ENCODE data around the gene ROCK2.
"Not testable (repeated sequence)": the region's sequence is repeated elsewhere in the genome, so short reads cannot be mapped to it uniquely, and the experiment has no call there.

ROCK2 gene

DNA sequence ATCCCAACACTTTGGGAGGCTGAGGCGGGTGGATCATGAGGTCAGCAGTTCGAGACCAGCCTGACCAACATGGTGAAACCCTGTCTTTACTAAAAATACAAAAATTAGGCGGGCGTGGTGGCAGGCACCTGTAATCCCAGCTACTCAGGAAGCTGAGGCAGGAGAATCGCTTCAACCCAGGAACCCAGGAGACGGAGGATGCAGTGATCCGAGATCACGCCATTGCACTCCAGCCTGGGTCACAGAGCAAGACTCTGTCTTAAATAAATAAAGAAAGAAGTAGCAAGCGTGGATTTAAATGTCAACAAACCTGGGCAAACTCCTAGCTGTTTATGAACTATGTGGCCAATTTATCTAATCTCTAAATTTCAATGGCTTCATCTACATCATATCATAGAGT lies 82.9 kb downstream of the ROCK2 start:
- not testable (repeated sequence) for DNase-seq

DNA sequence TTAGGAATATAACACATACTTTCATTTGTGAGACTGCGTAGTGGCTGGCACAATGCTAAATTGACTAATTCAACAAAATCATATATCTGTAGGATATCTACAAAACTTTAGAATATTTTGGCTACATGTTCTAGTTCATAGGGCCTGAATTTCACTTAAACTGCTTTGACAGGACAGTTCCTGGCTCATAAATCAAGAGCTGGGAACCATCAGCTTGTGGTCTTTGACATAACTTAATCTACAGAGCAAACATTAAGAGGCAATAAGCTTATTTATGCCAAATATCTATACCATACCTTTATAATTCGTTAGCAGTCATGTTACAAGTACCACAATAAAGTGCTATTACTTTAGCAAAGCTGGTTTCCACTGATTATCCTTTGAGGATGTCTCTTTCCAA lies 83.5 kb downstream of the ROCK2 start:
- DNase-seq: no peak

DNA sequence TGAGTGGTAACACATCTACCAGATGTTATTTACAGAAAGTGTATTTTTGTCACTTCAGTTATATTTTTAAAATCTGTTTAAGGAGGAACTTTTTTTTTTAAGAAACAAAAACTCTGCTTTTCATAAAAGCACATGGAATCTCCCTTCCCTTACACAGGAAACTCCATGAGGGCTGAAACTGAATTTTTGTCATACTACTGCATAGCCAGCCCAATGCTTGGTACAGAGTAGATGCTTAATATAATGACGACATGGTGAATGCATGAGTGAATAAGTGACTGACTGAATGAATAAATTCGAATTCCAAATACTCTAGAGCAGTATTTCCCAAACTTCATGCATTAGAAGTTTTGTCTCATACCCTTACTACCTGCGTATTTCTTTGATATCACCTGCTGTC lies 86.5 kb downstream of the ROCK2 start:
- no peak for DNase-seq

DNA sequence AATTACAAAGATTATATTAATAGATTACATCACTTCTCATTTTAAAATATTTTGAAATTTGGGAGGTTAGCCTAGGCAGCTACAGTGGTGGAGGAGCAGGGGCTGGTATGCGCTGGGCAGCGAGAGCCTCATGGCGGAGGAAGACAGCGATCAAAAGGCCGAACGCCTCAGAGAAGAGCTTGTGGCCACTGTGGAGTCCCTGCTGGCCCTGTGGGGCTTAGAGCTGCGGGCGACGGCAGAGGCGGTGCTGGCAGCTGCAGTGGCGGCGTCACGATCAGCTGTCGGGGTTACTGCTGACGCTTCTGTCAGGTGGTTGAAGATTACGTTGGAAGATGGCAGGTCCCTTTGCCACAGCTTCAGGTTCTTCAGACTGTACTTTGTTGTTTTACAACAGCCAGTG lies 87.4 kb downstream of the ROCK2 start:
- DNase-seq: no peak

DNA sequence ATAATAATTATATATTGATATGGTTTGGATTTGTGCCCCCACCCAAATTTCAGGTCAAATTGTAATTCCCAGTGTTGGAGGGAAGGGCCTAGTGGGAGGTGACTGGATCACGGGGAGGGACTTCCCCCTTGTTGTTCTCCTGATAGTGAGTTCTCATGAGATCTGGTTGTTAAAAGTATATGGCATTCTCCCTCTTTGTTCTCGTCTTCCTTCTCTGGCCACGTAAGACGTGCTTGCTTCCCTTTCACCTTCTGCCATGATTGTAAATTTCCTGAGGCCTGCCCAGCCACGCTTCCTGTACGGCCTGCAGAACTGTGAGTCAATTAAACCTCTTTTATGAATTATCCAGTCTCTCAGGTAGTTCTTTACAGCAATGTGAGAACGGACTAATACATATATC lies 88.3 kb downstream of the ROCK2 start:
- DNase-seq: no peak

DNA sequence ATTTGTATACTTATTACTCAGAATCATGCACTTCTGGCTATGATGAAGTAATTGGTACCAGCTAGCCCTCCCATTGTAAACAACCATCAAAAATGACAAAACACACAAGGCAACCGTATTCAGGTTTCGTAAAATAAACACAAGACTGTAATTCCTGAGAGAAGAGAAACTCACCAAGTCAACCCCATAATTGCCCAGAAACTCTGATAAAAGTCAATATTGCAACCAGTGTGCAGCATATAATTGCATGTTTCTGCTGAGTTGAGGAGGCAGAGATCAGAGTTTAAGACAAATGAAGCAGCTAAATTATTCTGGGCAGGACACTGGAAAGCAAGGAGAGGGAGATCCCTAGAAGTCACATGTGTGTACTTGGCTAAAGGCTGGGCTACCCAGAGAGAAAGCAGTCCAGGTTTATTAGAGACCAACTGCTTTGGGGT lies 90.3 kb downstream of the ROCK2 start:
- no peak for DNase-seq

DNA sequence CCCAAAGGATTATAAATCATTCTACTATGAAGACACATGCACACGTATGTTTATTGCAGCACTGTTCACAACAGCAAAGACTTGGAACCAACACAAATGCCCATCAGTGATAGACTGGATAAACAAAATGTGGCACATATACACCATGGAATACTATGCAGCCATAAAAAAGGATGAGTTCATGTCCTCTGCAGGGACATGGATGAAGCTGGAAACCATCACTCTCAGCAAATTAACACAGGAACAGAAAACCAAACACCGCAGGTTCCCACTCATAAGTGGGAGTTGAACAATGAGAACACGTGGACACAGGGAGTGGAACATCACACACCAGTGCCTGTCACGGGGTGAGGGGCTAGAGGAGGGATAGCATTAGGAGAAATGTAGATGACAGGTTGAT lies 92.0 kb downstream of the ROCK2 start:
- DNase-seq: not testable (repeated sequence)

DNA sequence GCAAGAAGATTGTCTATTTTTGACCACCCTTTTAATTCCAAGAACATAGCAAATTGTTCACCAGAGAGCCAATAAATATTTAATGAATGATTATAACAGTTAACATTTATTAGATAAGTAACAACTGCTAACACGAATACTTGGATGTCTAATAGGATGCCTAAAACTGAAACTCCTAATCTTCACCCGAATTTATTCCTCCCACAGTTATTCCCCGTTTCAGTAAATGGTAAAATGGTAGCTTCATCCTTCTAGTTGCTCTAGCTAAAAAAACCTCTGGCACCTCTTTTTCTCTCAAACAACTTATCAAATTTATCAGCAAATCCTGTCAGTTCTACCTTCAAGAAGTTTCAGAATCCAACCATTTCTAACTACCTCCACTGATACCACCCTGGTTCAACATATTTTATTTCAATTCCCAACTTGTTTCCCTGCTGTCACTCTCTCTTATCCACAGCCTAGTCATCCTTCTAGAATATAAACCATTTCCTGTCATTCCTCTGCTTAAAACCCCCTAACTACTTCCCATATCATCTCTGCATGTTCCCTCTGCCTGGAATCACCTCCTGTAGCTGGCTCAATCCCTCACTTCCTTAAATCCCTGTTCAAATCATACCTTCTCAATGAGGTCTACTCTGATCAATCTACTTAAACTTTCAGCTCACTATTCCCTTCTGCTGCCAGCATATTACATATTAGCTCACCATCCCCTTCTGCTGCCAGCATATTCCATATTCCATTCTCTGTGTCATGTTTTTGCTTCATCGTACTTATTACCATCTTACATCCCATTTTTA lies 93.8 kb downstream of the ROCK2 start:
- no peak for DNase-seq

DNA sequence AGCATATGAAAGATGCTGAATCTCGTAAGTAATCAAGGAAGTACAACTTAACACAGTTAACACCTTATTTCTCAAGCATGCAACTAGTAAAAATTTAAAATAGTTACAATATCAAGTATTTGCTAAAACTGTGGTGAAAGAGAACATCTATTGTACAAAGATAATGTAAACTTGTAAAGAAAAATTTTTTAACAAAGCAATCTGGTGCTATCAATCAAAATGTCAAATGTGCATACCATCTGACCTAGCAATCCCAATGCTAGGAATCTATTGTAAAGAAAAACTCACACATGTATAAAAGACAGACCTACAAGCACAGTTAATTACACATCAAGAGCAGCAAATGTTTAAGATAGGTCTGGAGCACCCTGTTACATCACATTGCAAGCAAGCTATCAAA lies 99.1 kb downstream of the ROCK2 start:
- no peak for DNase-seq

DNA sequence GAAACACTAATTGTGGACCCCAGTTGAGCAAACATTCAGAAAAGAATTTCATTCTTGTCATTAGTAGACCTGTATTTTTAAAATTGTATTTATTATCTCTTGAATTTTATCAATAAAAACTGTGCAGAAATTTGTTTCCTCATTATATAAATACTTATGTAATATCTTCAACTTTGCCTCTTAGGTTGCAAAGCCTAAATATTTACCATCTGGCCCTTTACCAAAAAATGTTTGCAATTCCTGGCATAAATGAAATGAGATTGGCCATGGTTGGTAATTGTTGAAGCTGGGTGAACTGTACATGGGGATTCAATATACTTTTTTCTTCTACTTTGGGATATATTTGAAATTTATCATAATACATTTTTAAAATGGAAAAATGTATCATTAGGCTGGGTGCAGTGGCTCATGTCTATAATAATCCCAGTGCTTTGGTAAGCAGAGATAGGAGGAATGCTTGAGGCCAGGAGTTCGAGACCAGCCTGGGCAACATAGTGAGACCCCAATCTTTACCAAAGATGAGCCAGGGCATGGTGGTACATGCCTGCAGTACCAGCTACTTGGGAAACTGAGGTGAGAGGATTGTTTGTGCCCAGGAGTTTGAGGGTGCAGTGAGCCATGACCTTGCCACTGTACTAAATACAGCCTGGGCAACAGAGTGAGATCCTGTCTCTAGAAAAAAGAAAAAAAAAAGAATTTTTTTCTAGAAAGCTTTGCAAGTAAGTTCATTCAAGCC lies 100.2 kb downstream of the ROCK2 start:
- DNase-seq: no peak

DNA sequence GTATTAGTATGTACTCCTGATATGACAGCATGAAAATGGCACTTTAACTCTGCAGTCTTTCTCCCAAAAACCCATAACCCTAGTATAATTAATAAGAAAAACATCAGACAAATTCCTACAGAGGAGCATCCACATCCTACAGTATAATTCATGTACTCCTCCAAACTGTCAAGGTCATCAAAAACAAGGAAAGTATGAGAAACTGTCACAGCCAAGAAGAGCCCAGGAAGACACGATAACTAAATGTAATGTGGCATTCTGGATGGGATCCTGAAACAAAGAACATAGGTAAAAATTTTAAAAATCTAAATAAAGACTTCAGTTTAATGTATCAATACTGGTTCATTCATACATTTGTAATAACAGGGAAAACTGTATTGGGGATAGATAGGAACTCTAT lies 100.9 kb downstream of the ROCK2 start:
- no peak for DNase-seq

DNA sequence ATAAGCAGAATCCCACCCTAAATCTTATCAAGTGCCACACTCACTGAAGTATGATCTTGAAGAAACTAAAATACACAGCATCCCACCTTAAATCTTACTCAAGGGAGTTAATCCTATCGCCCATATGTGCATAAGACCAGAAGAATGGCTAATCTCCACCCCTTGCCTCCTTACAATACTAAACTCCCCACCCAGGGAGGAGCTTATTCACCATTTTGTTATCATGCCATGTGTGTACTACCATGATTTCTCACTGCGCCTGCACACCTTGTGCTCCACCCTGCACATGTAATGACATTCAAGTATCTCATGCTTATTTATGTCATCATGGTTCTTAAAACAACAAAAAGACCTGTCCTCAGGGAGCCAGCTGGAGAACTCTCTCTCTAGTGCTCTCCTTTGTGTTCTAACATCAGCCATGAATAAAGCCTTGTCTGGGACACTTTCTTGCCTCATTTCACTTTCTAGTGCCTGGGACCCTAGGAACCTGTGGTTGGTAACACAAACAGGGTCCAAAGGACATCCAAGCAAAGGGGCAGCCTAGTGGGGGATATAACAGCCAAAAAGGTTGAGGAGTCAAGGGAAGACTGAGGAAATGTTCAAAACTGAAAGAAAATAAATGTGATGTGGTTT lies 101.8 kb downstream of the ROCK2 start:
- no peak for DNase-seq

DNA sequence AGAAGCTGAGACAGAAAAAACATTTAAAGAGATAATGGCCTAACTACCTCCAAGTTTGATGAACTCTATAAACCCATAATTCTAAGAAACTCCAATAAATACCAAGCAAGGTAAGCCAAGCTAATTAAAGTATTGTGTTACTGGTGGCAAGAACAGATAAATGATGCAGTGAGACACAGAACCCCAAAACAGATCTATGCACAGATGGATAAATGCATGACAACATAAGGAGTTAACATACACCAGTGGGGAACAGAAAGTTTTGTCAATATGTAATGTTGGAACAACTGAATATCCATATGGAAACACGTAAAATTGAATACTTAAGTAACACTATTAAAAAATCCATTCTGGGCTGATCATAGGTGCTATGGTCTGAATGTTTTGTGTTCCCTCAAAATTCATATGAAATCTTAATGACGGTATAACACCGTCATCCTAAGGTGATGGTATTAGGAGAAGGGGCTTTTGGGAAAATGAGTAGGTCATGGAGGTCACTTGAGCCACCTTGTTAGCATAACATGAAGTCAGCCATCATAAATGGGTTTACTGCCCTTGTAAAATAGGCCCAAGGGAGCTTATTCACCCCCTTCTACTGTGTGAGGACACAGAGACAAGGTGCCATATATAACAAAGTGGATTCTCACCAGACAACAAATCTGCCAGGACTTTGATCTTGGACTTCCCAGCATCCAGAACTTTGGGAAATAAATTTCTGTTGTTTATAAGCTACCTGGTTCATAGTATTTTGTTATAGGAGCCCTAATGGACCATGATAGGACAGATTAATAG lies 102.8 kb downstream of the ROCK2 start:
- no peak for DNase-seq

DNA sequence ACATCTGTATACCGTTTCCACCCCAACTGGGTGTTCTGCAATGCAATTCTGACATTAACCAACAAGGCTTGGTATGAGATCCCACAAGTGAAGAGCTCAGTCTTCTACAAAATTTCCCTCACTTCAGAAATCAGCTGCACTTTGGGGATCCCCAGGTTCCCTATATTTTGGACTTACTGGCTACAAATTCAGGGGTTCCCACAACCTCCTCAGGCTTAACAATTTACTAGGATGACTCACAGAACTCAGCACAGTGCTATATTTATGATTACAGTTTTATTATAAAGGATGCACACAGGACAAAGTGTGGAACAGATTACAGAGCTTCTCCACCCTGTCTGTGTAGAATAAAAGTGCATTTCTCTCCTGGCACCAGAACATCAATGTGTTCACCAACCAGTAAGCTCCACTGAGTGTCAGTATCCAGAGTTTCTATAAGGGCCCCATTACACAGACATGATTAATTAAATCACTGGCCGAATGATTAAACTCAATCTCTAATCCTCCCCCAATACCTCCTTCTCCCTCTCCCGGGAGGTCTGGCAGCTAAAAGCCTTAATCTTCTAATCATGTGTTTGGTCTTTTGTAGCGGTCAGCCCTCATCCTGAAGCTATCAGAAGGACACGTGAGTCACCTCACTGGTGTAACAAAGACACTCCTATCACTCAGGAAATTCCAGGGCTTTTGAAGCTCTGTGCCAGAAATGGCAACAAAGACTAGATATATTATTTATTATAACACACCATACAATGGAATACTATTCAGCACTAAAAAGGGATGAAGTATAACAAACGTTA lies 104.6 kb downstream of the ROCK2 start:
- no peak for DNase-seq

DNA sequence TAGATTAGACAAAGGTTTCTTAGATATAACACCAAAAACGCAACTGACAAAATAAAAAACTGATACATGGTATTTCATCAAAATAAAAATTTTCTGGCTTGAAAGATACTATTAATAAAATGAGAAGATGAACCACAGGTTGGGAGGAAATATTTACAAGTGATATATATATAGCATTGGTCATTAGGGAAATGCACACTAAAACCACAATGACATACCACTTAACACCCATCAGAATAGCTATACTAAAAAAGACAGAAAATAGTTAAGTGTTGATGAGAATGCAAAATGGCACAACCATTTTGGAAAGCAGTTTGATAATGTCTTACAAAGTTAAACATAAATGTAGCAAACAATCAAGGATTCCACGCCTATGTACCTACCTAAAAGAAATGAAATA lies 105.3 kb downstream of the ROCK2 start:
- no peak for DNase-seq

DNA sequence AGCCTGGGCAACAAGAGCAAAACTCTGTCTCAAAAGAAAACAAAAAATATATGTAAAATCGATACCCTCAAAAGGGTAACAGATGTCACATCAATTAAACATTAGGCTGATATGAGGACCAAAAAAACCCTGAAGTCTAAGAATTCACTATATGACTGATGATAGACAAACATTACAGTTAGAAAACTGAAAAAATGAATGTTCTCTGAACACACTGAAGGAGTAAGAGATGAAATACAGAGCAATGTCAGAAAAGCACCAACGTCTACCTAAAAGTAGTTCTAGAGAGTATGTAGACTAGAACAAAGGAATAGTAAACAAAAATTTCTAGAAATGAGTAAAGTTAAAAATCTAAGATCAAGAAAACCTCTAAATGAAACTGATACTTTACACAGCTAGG lies 107.3 kb downstream of the ROCK2 start:
- DNase-seq: no peak

DNA sequence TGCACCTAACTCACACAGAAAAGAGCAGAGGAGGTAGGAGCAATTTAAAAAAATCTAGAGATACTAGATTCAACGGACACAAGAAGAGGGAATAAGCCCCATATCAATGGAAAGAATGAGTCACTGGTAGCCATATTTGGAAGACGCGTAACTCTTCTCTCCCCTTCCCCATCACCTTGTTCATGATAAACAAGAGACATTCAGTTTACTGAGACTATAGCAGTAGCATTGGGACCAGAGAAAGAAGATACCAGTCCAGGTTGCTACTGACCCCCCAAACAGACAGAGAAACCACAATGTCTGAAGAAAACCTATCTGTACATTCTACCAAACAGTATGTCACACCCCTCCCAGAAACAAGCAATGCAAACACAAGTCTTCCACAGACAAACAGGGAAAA lies 108.1 kb downstream of the ROCK2 start:
- no peak for DNase-seq

DNA sequence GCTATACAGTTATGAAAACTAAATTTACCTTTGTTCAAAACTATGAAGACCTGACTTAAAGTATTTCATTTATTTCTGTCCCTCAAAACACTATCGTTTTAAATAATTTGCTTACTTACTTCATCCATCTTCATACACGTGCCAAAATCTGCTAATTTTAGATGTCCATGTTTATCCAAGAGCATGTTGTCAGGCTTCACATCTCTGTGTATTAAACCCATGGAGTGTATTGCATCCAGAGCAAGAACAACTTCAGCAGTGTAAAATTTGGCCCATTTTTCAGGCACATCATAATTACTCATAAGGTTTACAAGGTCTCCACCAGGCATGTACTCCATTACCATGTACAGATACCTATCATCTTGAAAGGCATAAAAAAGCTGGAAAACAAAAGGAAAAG lies 108.9 kb downstream of the ROCK2 start:
- DNase-seq: no peak

DNA sequence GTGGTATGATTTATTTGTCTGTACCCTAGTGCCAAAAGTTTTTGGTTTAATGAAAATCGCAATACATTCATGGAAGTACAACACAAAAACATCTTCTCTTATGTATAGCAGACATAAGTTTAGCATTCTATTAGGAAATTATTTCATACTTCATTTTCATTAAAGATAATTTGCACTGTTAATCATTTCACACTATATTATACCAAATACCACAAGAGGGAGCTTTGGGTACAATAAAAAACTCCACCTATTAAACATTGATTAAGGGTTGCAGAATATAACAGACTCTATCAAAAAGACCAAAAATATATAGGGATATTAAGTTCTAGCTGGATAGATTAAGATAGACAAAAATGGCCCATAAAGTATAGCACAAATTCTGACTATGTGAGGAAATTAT lies 110.1 kb downstream of the ROCK2 start:
- no peak for DNase-seq

DNA sequence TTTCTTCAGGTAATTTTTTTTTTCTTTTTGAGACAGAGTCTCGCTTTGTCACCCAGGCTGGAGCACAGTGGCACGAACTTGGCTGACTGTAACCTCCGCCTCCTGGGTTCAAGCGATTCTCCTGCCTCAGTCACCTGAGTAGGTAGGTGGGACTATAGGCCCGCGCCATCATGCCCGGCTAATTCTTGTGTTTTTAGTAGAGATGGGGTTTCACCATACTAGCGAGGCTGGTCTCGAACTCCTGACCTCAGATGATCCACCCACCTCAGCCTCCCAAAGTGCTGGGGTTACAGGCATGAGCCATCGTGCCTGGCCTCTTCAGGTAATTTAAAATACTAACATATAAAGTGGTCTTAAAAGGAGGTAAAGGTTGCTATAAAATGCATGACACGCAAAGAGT lies 113.2 kb downstream of the ROCK2 start:
- not testable (repeated sequence) for DNase-seq

DNA sequence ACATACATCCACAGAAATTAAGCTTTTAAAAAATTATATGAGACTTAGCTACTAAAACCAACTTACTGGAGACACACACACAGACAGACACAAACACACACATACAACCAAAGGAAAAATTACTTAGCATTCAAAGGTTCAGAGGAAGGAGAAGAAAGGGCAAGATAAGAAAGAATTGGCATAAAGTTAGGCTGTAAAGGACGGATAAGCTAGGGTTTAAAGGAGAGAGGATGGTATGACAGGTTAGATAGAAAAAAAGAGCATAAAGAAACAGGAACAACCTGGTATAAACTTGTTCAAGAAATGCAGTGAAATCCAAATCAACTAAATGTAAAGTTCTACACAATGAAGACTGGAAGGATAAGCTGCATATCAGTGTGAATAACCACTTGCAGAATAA lies 115.7 kb downstream of the ROCK2 start:
- no peak for DNase-seq

DNA sequence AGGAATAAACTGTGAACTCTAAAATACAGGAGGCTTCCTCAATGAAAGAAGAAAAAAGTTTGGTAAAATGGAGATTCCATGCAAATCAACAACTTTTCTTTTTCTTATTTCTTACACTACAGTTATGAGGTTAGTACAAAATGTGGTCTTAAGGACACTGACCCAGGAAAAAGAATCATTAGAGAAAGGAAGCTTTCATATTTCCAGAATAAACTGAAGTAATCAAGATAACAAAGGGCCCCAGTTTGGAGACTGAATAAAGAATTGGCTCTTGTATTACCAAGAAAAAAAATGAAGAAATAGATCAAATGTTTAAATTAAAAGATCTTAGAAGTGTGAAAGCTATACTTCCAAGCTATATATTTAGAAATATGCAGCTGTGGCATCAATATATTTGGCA lies 116.8 kb downstream of the ROCK2 start:
- no peak for DNase-seq
